Measurements from ENCODE around the gene ST3GAL3.

GRCh38 chr1:43719063-43719462 is 11.7 kb downstream of the ST3GAL3 start:
- no peak for TF ChIP-seq POLR2AphosphoS5 (IDR thresholded peaks at IDR 0.05; ENCODE audit: low read depth, low read length)
- TF ChIP-seq CTCF (IDR thresholded peaks at IDR 0.05) = no peak
- TF ChIP-seq, protein P1, sequence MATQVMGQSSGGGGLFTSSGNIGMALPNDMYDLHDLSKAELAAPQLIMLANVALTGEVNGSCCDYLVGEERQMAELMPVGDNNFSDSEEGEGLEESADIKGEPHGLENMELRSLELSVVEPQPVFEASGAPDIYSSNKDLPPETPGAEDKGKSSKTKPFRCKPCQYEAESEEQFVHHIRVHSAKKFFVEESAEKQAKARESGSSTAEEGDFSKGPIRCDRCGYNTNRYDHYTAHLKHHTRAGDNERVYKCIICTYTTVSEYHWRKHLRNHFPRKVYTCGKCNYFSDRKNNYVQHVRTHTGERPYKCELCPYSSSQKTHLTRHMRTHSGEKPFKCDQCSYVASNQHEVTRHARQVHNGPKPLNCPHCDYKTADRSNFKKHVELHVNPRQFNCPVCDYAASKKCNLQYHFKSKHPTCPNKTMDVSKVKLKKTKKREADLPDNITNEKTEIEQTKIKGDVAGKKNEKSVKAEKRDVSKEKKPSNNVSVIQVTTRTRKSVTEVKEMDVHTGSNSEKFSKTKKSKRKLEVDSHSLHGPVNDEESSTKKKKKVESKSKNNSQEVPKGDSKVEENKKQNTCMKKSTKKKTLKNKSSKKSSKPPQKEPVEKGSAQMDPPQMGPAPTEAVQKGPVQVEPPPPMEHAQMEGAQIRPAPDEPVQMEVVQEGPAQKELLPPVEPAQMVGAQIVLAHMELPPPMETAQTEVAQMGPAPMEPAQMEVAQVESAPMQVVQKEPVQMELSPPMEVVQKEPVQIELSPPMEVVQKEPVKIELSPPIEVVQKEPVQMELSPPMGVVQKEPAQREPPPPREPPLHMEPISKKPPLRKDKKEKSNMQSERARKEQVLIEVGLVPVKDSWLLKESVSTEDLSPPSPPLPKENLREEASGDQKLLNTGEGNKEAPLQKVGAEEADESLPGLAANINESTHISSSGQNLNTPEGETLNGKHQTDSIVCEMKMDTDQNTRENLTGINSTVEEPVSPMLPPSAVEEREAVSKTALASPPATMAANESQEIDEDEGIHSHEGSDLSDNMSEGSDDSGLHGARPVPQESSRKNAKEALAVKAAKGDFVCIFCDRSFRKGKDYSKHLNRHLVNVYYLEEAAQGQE (IDR thresholded peaks at IDR 0.05; ENCODE audit: insufficient read depth in 1 of 2, low read depth in 2 of 2, low read length in 1 of 2) = no peak
- no peak for TF ChIP-seq SIN3A (IDR thresholded peaks at IDR 0.05; ENCODE audit: borderline replicate concordance, insufficient read depth, low read depth, low read length)
